Psoas muscle (tissue), 8 donors: ENCODE results near the gene AQP5. TPM values are rescaled to one million over a fixed set of nuclear protein-coding genes. Genes with fewer than 3 reads are reported as not detected.

Source experiments
- ATAC-seq, 4 donors: fragments of 200-7000 bp; cut with Tn5 transposase; one replicate each; pipeline ENCODE4 v1.9.1; 2020; ENCODE audit warnings: moderate library complexity in 3 of 4, mild to moderate bottlenecking in 2 of 4
- DNase-seq, 2 donors: peaks; one replicate each; pipeline ENCODE4 v3.0.0-alpha.2; 2020
- H3K27ac ChIP-seq: fragments of 200-600 bp; one replicate; pipeline ENCODE4 v1.8.0; 2022
- H3K27me3 ChIP-seq, 3 donors: fragments of 200-600 bp in 1 of 3; one replicate each; pipeline versions ENCODE4 v1.6.1 to v1.8.0; 2013 to 2022; ENCODE audit warnings: low read length in 2 of 3, mild to moderate bottlenecking in 2 of 3, moderate library complexity in 1 of 3; ENCODE audit not compliant: insufficient read depth in 3 of 3
- H3K36me3 ChIP-seq, 2 donors: fragments of 200-600 bp in 1 of 2; one replicate each; pipeline versions ENCODE4 v1.6.1 to v1.8.0; 2013 to 2022; ENCODE audit warnings: low read depth in 1 of 2, mild to moderate bottlenecking in 1 of 2, moderate library complexity in 1 of 2; ENCODE audit not compliant: insufficient read depth in 1 of 2
- H3K4me1 ChIP-seq: fragments of 200-600 bp; one replicate; pipeline ENCODE4 v1.8.0; 2022
- H3K4me3 ChIP-seq: fragments of 200-600 bp; one replicate; pipeline ENCODE4 v1.8.0; 2022; ENCODE audit warnings: mild to moderate bottlenecking
- H3K9me3 ChIP-seq: fragments of 200-600 bp; one replicate; pipeline ENCODE4 v1.8.0; 2022
- CTCF ChIP-seq: fragments of 200-600 bp; IDR thresholded peaks from one replicate; pipeline ENCODE4 v1.8.0; 2022; ENCODE audit warnings: antibody characterized with exemption
- WGBS, 3 donors: extraction: QIAGEN DNeasy Blood & Tissue Kit; methylation state at CpG; one replicate each; pipeline versions ENCODE4 v1.1.6 to v1.1.7; 2013; 5-methylcytosine and 5-hydroxymethylcytosine counted together
- intact Hi-C, 2 donors: fragments of 100-400 bp; cut with DNase I; formaldehyde crosslinking; loops; one replicate each; pipeline versions ENCODE4 v1.11.0 to v1.14.2; 2022
- polyA plus RNA-seq, 3 donors: library from polyadenylated mRNA; stranded (reverse); fragments of 200-250 nt; gene quantifications; one replicate each; pipeline ENCODE4 v1.2.3, GENCODE V29; 2013
- total RNA-seq, 4 donors: library from RNA; stranded (reverse); fragmentation: NEBNext Ultra II Directional in 2 of 4; extraction: Animal tissue kit (Norgen Biotek cat#: 25700) in 2 of 4; gene quantifications; one replicate each; pipeline versions ENCODE4 v1.2.1 to v1.2.4, GENCODE V29; 2021 to 2023
- donor health status: healthy with polysubstance abuse.
- donor health status: DM: no; HTN: no; CAD: no; lungs with moderate emphysema.
- donor health status: Bipolar disorder and iron deficiency.
- donor health status: healthy.
- donor health status: DM: yes; HTN: yes; CAD: no.
- donor health status: DM: no; HTN: no; CAD: no.
- donor health status: DM: no; HTN: no; CAD: no.
- donor health status: DM: yes; HTN: yes; CAD: no.

The AQP5 gene
- total and polyA plus RNA-seq, 7 donors, result 0.05 TPM; not detected in 6

- Histone ChIP-seq H3K36me3 (peaks cover 0 to 20% of the 10 kb centered on the region in 2 donors), H3K4me3 (no peak overlapping the region), H3K4me1 (no peaks in the 10 kb centered on the region), H3K27ac (no peak overlapping the region), H3K27me3 (no peaks in the 10 kb centered on the region), H3K9me3 (no peaks in the 10 kb centered on the region)
- ATAC-seq (no peak), DNase-seq (no peak)
- intact Hi-C loops, result no loop called here
- TF ChIP-seq CTCF, result no peak
- 87 to 94% (median 93%) methylated on average over 2 of the region's 2 CpGs for WGBS, 3 donors
Observed at GRCh38 chr12:50003595-50003994, 41.9 kb downstream of the AQP5 start.

- Histone ChIP-seq H3K4me1 (no peaks in the 10 kb centered on the region), H3K27ac (no peak overlapping the region)
Observed at GRCh38 chr12:50004696-50005095, 43.0 kb downstream of the AQP5 start.

GRCh38 chr12:50005175-50005574, 43.5 kb downstream of the AQP5 start:
- H3K36me3 ChIP-seq, result peaks cover 0 to 12% of the 10 kb centered on the region in 2 donors
- H3K4me1 ChIP-seq, result no peaks in the 10 kb centered on the region
- no peak overlapping the region for H3K27ac ChIP-seq
- WGBS, 3 donors, result 77 to 93% (median 84%) methylated on average over 3 of the region's 3 CpGs
- intact Hi-C loops, result no loop called here
- no peak for ATAC-seq
- no peaks in the 10 kb centered on the region for H3K27me3 ChIP-seq
- H3K4me3 ChIP-seq, result no peak overlapping the region
- H3K9me3 ChIP-seq, result no peaks in the 10 kb centered on the region
- no peak for TF ChIP-seq CTCF
- no peak for DNase-seq

More at GRCh38 chr12:50004696-50005095, 43.0 kb downstream of the AQP5 start:
- DNase-seq (no peak), ATAC-seq (no peak)
- no peaks in the 10 kb centered on the region for H3K9me3 ChIP-seq
- intact Hi-C loops, result no loop called here
- no peaks in the 10 kb centered on the region for H3K27me3 ChIP-seq
- H3K4me3 ChIP-seq, result no peak overlapping the region
- peaks cover 0 to 12% of the 10 kb centered on the region in 2 donors for H3K36me3 ChIP-seq
- no peak for TF ChIP-seq CTCF

- DNase-seq (no peak), ATAC-seq (no peak)
- Histone ChIP-seq H3K27me3 (no peaks in the 10 kb centered on the region), H3K36me3 (peaks cover 0 to 11% of the 10 kb centered on the region in 2 donors), H3K9me3 (no peaks in the 10 kb centered on the region), H3K4me3 (no peak overlapping the region), H3K4me1 (no peaks in the 10 kb centered on the region), H3K27ac (no peak overlapping the region)
- 94 to 97% (median 94%) methylated on average over 7 of the region's 7 CpGs for WGBS, 3 donors
- intact Hi-C loops, result no loop called here
- no peak for TF ChIP-seq CTCF
Observed at GRCh38 chr12:50006280-50006679, 44.6 kb downstream of the AQP5 start.

- no peaks in the 10 kb centered on the region for H3K4me1 ChIP-seq
- no peak overlapping the region for H3K27ac ChIP-seq
- 91 to 100% (median 96%) methylated on average over 1 of the region's 1 CpG for WGBS, 3 donors
- no peaks in the 10 kb centered on the region for H3K9me3 ChIP-seq
- intact Hi-C loops, result no loop called here
- ATAC-seq (no peak), DNase-seq (no peak)
- H3K36me3 ChIP-seq, result peaks cover 0 to 7% of the 10 kb centered on the region in 2 donors
- H3K27me3 ChIP-seq, result no peaks in the 10 kb centered on the region
- H3K4me3 ChIP-seq, result no peak overlapping the region
- no peak for TF ChIP-seq CTCF
Observed at GRCh38 chr12:50006754-50007442, 45.2 kb downstream of the AQP5 start.
